Epithelial cell of esophagus (primary cell): Measurements from ENCODE around the gene SHROOM4.

Source experiments
- DNase-seq: peaks from one replicate; pipeline ENCODE4 v3.0.0; 2010; ENCODE audit warnings: low read depth
- H3K4me3 ChIP-seq: 2 replicates; pipeline ENCODE4 v1.5.1; 2011; ENCODE audit warnings: mild to moderate bottlenecking, low read length, control low read depth
- CTCF ChIP-seq: IDR thresholded peaks from 2 replicates; pipeline ENCODE4 v1.5.1; 2011; ENCODE audit warnings: low read depth, mild to moderate bottlenecking, low read length, control low read depth, inconsistent platforms; ENCODE audit not compliant: insufficient read depth; ENCODE audit errors: missing control alignments

Gene SHROOM4

GRCh38 chrX:50842221-50842620, 28.2 kb upstream of the SHROOM4 start:
- no peak for TF ChIP-seq CTCF
- DNase-seq, result no peak
- H3K4me3 ChIP-seq, result no peak overlapping the region

- no peak overlapping the region for H3K4me3 ChIP-seq
- no peak for TF ChIP-seq CTCF
- no peak for DNase-seq
Observed at GRCh38 chrX:50839730-50840129, 25.7 kb upstream of the SHROOM4 start.

GRCh38 chrX:50838820-50839600, 25.0 kb upstream of the SHROOM4 start:
- DNase-seq, result peak; percentile 36
- H3K4me3 ChIP-seq, result no peak overlapping the region
- TF ChIP-seq CTCF, result no peak

GRCh38 chrX:50827996-50828395, 14.0 kb upstream of the SHROOM4 start:
- peak; percentile 91 for DNase-seq
- H3K4me3 ChIP-seq, result no peak overlapping the region
- no peak for TF ChIP-seq CTCF

- no peak for TF ChIP-seq CTCF
- no peak overlapping the region for H3K4me3 ChIP-seq
Observed at GRCh38 chrX:50825825-50826224, 11.8 kb upstream of the SHROOM4 start.

GRCh38 chrX:50818986-50819385, 5.0 kb upstream of the SHROOM4 start:
- no peak for TF ChIP-seq CTCF
- no peak overlapping the region for H3K4me3 ChIP-seq
- no peak for DNase-seq

More at GRCh38 chrX:50825825-50826224, 11.8 kb upstream of the SHROOM4 start:
- DNase-seq, result no peak

- peak; percentile 46 for DNase-seq
- TF ChIP-seq CTCF, result no peak
- no peak overlapping the region for H3K4me3 ChIP-seq
Observed at GRCh38 chrX:50815120-50815519, 1.1 kb upstream of the SHROOM4 start.
